IPS-NIHi7 (cell line): Measurements from ENCODE around the gene NPIPA7.
"Not testable (repeated sequence)": the region's sequence is repeated elsewhere in the genome, so short reads cannot be mapped to it uniquely, and the experiment has no call there.

ENCODE experiments used
- DNase-seq: peaks from one replicate; pipeline ENCODE4 v3.0.0; 2012; ENCODE audit warnings: mixed read lengths; ENCODE audit errors: extremely low spot score

The NPIPA7 gene

GRCh38 chr16:16417914-16418544, 39.1 kb downstream of the NPIPA7 start:
- DNase-seq = not testable (repeated sequence)

GRCh38 chr16:16420515-16420914, 41.6 kb downstream of the NPIPA7 start:
- not testable (repeated sequence) for DNase-seq

DNA sequence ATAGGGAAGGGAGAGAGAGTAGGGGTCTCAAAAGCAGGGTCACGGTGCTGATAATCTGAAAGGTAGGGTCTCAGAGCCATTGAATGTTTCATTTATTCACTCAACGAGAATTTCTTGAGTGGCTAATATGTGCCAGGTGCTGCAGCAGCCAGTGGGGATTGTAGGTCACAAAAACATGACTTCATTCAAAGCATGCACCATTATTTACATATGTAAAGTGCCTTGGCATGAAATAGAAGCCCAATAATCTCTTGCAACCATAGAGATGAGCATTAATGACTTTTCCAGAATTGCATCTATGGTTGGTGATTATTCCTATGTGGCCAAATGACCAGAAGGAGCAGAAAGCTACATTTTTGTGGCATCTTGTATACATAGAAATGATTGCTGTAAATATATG, 46.2 kb downstream of the NPIPA7 start:
- DNase-seq = not testable (repeated sequence)

- DNase-seq = not testable (repeated sequence)
These were observed 52.2 kb downstream of the NPIPA7 start for GRCh38 chr16:16431135-16431534.

- DNase-seq = not testable (repeated sequence)
These were observed 55.8 kb downstream of the NPIPA7 start for GRCh38 chr16:16434711-16435110.

DNA sequence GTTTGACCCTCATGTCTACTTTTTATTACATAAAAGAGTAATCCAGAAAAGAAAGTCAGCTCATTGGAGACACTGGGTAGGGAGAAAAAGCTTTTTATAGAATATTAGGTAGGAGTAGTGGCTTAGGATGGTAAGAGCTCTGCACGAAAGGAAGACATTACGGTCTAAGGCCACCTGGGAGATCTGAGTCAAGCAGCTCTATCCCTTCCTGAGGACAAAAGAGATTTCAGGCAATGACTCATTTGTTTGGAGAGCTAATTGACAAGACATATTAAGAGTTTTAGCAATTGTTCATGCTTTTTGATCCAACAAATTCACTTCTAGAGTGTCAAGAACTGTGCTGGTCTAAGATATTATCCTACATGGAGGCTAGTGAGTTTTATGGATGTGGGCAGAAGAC, 62.5 kb downstream of the NPIPA7 start:
- DNase-seq = not testable (repeated sequence)
